Placental pericyte (primary cell): ENCODE measurements around the gene SPARC. TPM values are rescaled to one million over a fixed set of nuclear protein-coding genes. Genes with fewer than 3 reads are reported as not detected.

Experiments
- small RNA-seq: library from RNA; depleted of rRNA; stranded (forward); fragments of <200 nt; gene quantifications from one replicate; pipeline ENCODE3, GENCODE V24; 2012; ENCODE audit warnings: low replicate concordance
- total RNA-seq: library from RNA; depleted of rRNA; stranded (reverse); fragments of >200 nt; gene quantifications from 2 replicates; pipeline ENCODE4 v1.2.3, GENCODE V29; 2012

SPARC gene, protein sequence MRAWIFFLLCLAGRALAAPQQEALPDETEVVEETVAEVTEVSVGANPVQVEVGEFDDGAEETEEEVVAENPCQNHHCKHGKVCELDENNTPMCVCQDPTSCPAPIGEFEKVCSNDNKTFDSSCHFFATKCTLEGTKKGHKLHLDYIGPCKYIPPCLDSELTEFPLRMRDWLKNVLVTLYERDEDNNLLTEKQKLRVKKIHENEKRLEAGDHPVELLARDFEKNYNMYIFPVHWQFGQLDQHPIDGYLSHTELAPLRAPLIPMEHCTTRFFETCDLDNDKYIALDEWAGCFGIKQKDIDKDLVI
- total RNA-seq: 1,482 and 1,594 TPM in 2 replicates

DNA sequence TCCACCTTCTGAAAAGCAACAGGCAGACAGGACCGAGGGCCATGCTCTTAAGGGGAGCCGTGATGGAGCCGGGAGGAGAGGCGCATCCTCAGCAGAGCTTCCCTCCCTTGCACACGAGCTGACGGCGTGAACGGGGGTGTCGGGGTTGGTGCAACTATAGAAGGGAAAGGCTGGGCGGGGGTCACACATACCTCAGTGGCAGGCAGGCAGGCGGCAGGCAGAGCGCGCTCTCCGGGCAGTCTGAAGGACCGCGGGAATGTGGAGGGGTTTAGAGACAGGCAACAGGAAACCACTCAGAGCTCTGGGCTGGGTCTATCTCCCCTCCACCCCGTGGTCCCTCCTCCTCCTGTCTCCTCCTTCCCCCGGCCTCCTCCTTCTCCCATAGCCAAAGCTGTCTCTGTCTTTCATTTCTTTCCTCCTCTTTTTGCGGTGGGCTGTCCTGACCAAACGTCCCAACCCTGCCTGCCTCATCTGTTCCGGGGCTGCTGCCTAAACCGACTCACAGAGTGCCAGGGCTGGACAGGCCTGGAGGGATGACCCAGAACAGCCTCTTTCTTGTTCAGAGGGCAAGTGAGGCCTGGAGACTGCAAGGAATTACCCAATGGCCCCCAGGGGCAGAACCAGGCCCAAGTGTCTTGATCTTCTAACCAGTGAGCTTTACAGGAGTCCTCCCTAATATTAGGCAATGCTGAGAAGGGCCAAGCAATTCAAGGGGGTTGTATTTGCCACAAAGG lies at the start of gene SPARC:
TSS of gene SPARC (minus strand) at position 242 of the 734 bp plus-strand sequence. CDS start 10,727 bp downstream, outside the sequence.

Small RNAs within 50 kb of the gene (small RNA-seq; reads per million reads assigned to genes)
- gene RN7SKP232: 0.20 reads per million

Other genes with a start within 250 kb of the SPARC start
- gene SLC36A1, start 239.3 kb downstream of the SPARC start, total RNA-seq: 14.2 and 20.6 TPM in 2 replicates
- gene FAT2, start 95.6 kb downstream of the SPARC start, total RNA-seq: under 0.01 TPM in 1 of 2 replicates, not detected in the other
- gene ATOX1, start 71.7 kb upstream of the SPARC start, total RNA-seq: 42.4 and 59.3 TPM in 2 replicates
- 118 and 307 TPM in 2 replicates for gene G3BP1, start 85.0 kb upstream of the SPARC start, total RNA-seq
- not detected in 2 replicates for gene GLRA1, start 237.9 kb upstream of the SPARC start, total RNA-seq